HEK293T (cell line): ENCODE results near the gene MSRB3.

Experiments
- CTCF ChIA-PET: fragments of 350-600 bp; formaldehyde crosslinking; extraction: SDS; loops from one replicate; lab custom pipeline; 2021; ENCODE audit warnings: antibody characterized with exemption, inconsistent platforms; lab: Yijun Ruan, JAX
- POLR2A ChIA-PET: fragments of 350-600 bp; formaldehyde crosslinking; extraction: SDS; loops from one replicate; lab custom pipeline; 2020; ENCODE audit warnings: antibody characterized with exemption, inconsistent platforms; lab: Yijun Ruan, JAX
- DNase-seq: peaks from one replicate; pipeline ENCODE4 v3.0.0; 2012; ENCODE audit warnings: mixed read lengths; ENCODE audit errors: extremely low spot score
- ARNT ChIP-seq: fragments of 450-650 bp; IDR thresholded peaks from 2 replicates; pipeline ENCODE4 v1.6.1; 2017; ENCODE audit warnings: mild to moderate bottlenecking
- BHLHE40 ChIP-seq: fragments of 450-650 bp; IDR thresholded peaks from 2 replicates; pipeline ENCODE4 v1.6.1; 2016; ENCODE audit warnings: mild to moderate bottlenecking, moderate library complexity, borderline replicate concordance
- CTBP1 ChIP-seq: fragments of 450-650 bp; IDR thresholded peaks from 2 replicates; pipeline ENCODE4 v1.6.1; 2016; ENCODE audit warnings: borderline replicate concordance
- ELF4 ChIP-seq: fragments of 450-650 bp; IDR thresholded peaks from 2 replicates; pipeline ENCODE4 v1.6.1; 2017; ENCODE audit warnings: antibody characterized with exemption
- FOXA1 ChIP-seq: fragments of 450-650 bp; IDR thresholded peaks from 2 replicates; pipeline ENCODE4 v1.6.1; 2016; ENCODE audit warnings: mild to moderate bottlenecking
- FOXK2 ChIP-seq: fragments of 450-650 bp; IDR thresholded peaks from 2 replicates; pipeline ENCODE4 v1.6.1; 2016; ENCODE audit warnings: mild to moderate bottlenecking
- FOXM1 ChIP-seq: fragments of 450-650 bp; IDR thresholded peaks from 2 replicates; pipeline ENCODE4 v1.6.1; 2017; ENCODE audit warnings: mild to moderate bottlenecking, borderline replicate concordance
- HDGF ChIP-seq: fragments of 450-650 bp; IDR thresholded peaks from 2 replicates; pipeline ENCODE4 v1.6.1; 2017; ENCODE audit warnings: antibody characterized with exemption, borderline replicate concordance
- L3MBTL2 ChIP-seq: fragments of 450-650 bp; conservative IDR thresholded peaks from 2 replicates; pipeline ENCODE4 v1.6.1; 2016; ENCODE audit warnings: mild to moderate bottlenecking
- LEF1 ChIP-seq: fragments of 450-650 bp; IDR thresholded peaks from 2 replicates; pipeline ENCODE4 v1.6.1; 2017; ENCODE audit warnings: mild to moderate bottlenecking, borderline replicate concordance
- NFRKB ChIP-seq: fragments of 450-650 bp; IDR thresholded peaks from 2 replicates; pipeline ENCODE4 v1.6.1; 2016; ENCODE audit warnings: mild to moderate bottlenecking, moderate library complexity
- PKNOX1 ChIP-seq: fragments of 450-650 bp; IDR thresholded peaks from 2 replicates; pipeline ENCODE4 v1.6.1; 2016
- SP1 ChIP-seq: fragments of 450-650 bp; IDR thresholded peaks from 2 replicates; pipeline ENCODE4 v1.6.1; 2017
- SUZ12 ChIP-seq: fragments of 450-650 bp; IDR thresholded peaks from 2 replicates; pipeline ENCODE4 v1.6.1; 2016; ENCODE audit warnings: mild to moderate bottlenecking
- TARDBP ChIP-seq: fragments of 450-650 bp; IDR thresholded peaks from 2 replicates; pipeline ENCODE4 v1.6.1; 2016
- ZNF384 ChIP-seq: fragments of 450-650 bp; IDR thresholded peaks from 2 replicates; pipeline ENCODE4 v1.6.1; 2016

The MSRB3 gene

GRCh38 chr12:65333649-65334048 lies 55.2 kb downstream of the MSRB3 start:
- TF ChIP-seq TARDBP (no peak), HDGF (no peak), L3MBTL2 (no peak), CTBP1 (no peak), ZNF384 (no peak), FOXA1 (no peak)
- CTCF ChIA-PET: no interaction called here
- no peak for DNase-seq
- POLR2A ChIA-PET: no interaction called here

DNA sequence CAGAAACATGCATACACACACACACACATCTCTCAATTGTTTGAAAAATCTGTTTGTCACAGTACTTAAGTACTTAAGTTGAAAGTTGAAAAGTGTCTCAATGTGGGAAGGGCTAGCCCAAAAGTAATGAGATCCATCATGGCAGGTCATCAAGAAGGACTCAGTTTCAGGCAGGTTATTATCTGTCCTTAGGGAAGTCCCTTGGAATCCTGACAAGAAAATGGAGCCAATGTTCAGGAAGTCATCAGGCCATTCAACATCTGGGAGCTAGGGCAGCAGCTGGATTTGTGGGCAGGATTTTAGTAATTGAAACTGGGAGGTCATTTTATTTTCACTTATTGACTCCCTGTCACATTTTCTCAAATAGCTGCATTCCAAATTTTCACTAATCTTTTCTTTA lies 56.0 kb downstream of the MSRB3 start:
- ChIA-PET CTCF (no interaction called here), POLR2A (no interaction called here)
- no peak for DNase-seq
- TF ChIP-seq NFRKB (no peak), ELF4 (no peak), SP1 (no peak), ZNF384 (no peak), TARDBP (no peak), FOXA1 (no peak), FOXK2 (no peak), LEF1 (no peak), FOXM1 (no peak), L3MBTL2 (no peak), SUZ12 (no peak), BHLHE40 (no peak), ARNT (no peak), PKNOX1 (no peak), HDGF (no peak), CTBP1 (no peak)

- CTCF ChIA-PET: no interaction called here
- POLR2A ChIA-PET: no interaction called here
- no peak for DNase-seq
Measured at GRCh38 chr12:65335021-65335714, 56.7 kb downstream of the MSRB3 start.

DNA sequence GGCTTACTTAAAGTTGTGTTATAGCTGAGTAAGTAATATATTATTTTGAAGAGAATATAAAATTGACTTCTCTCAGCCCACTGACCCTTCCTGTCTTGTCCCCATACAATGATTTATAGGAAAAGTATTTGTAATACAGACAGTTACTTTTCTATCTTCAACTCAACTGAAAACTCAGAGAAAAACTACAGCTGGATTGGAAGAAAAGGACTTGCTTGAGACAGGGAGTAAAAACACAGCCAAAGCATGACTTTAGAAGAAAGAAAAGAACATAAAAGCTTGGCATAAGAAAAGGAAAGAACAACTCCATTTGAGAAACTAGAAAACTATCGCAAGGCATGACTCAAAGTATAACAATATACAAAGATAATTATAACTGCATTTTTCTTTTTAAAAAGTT lies 57.5 kb downstream of the MSRB3 start:
- ChIA-PET POLR2A (no interaction called here), CTCF (interaction anchor here (0.5 kb wide), 1 partner anchor 293 kb away, joined by 4 read pairs; no protein-coding TSS in a partner anchor)
- no peak for DNase-seq
- TF ChIP-seq ARNT (no peak), NFRKB (no peak), LEF1 (no peak), FOXM1 (no peak), PKNOX1 (no peak), CTBP1 (no peak), BHLHE40 (no peak), ZNF384 (no peak), TARDBP (no peak), L3MBTL2 (no peak), SP1 (no peak), SUZ12 (no peak)

More at GRCh38 chr12:65335021-65335714, 56.7 kb downstream of the MSRB3 start:
- no peak for TF ChIP-seq FOXM1
- TF ChIP-seq PKNOX1: no peak
- no peak for TF ChIP-seq LEF1
- TF ChIP-seq TARDBP: no peak
- TF ChIP-seq NFRKB: no peak
- TF ChIP-seq CTBP1: no peak
- TF ChIP-seq HDGF: no peak
- TF ChIP-seq SP1: no peak
- TF ChIP-seq BHLHE40: no peak
- no peak for TF ChIP-seq FOXK2
- no peak for TF ChIP-seq ARNT
- TF ChIP-seq SUZ12: no peak
- no peak for TF ChIP-seq L3MBTL2
- no peak for TF ChIP-seq ZNF384
- no peak for TF ChIP-seq FOXA1
- no peak for TF ChIP-seq ELF4

DNA sequence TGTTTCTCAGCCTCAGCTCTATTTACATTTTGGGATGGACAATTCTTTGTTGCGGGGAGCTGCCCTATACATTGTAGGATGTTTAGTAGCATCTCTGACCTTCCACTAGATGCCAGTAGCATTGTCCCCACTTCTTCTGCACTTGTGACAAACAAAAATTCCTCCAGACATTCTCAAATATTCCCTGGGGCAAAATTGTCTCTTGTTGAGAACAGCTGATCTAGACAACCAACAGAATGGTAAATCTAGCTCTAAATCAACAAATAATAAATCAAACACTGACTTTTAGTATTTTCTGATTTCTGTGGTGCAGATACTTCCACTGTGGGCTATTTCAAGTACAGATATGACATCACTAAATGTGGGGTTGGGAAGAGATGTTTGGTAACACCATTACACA lies 60.7 kb downstream of the MSRB3 start:
- no peak for DNase-seq
- TF ChIP-seq PKNOX1 (peak; percentile 42; the same call in 1 of the 2 replicates), L3MBTL2 (no peak), ZNF384 (no peak), FOXK2 (no peak), FOXM1 (no peak), ARNT (no peak), TARDBP (no peak), SUZ12 (no peak), SP1 (no peak)
- ChIA-PET CTCF (no interaction called here), POLR2A (no interaction called here)

GRCh38 chr12:65343230-65343629 lies 64.7 kb downstream of the MSRB3 start:
- ChIA-PET CTCF (no interaction called here), POLR2A (no interaction called here)
- no peak for DNase-seq
- no peak for TF ChIP-seq ELF4
- no peak for TF ChIP-seq PKNOX1
- no peak for TF ChIP-seq FOXM1
- TF ChIP-seq SUZ12: no peak
- TF ChIP-seq BHLHE40: no peak
- no peak for TF ChIP-seq L3MBTL2
- no peak for TF ChIP-seq FOXK2
